Immature natural killer cell (primary cell): ENCODE measurements around the gene HDAC4. TPM values are rescaled to one million over a fixed set of nuclear protein-coding genes. Genes with fewer than 3 reads are reported as not detected.

Source experiments
- DNase-seq, 3 donors: peaks; one replicate each; pipeline ENCODE4 v3.0.0; 2022; ENCODE audit warnings: mixed read lengths in 1 of 3
- H3K27ac Mint-ChIP-seq, 6 donors: one replicate each; pipeline ENCODE4 v1.8.0; 2020; ENCODE audit warnings: mixed read lengths in 6 of 6, mild to moderate bottlenecking in 5 of 6, inconsistent platforms in 4 of 6, moderate library complexity in 3 of 6
- H3K27me3 Mint-ChIP-seq, 3 donors: one replicate each; pipeline ENCODE4 v1.8.0; 2020 to 2021; ENCODE audit warnings: low read depth in 3 of 3, mild to moderate bottlenecking in 3 of 3, mixed read lengths in 3 of 3, moderate library complexity in 3 of 3, inconsistent platforms in 1 of 3
- H3K36me3 Mint-ChIP-seq, 3 donors: one replicate each; pipeline ENCODE4 v1.8.0; 2020; ENCODE audit warnings: mixed read lengths in 3 of 3, inconsistent platforms in 2 of 3, mild to moderate bottlenecking in 2 of 3
- H3K4me1 Mint-ChIP-seq, 2 donors: one replicate each; pipeline ENCODE4 v1.8.0; 2020; ENCODE audit warnings: inconsistent platforms in 2 of 2, mild to moderate bottlenecking in 2 of 2, mixed read lengths in 2 of 2, moderate library complexity in 1 of 2
- H3K4me3 Mint-ChIP-seq, 5 donors: one replicate each; pipeline ENCODE4 v1.8.0; 2020; ENCODE audit warnings: mild to moderate bottlenecking in 5 of 5, mixed read lengths in 5 of 5, inconsistent platforms in 3 of 5, moderate library complexity in 3 of 5
- H3K9me3 Mint-ChIP-seq, 6 donors: one replicate each; pipeline ENCODE4 v1.8.0; 2020; ENCODE audit warnings: mild to moderate bottlenecking in 6 of 6, mixed read lengths in 6 of 6, inconsistent platforms in 4 of 6, moderate library complexity in 3 of 6
- polyA plus RNA-seq, 3 donors: library from polyadenylated mRNA; unstranded; fragments of 300-500 nt; fragmentation: Illumina TruSeq; gene quantifications; one replicate each; pipeline ENCODE4 v1.2.3, GENCODE V29; 2021

The HDAC4 gene
- polyA plus RNA-seq, 3 donors from 2014 or later = 1.9 to 8.1 (median 5.1) TPM

GRCh38 chr2:239398521-239398921 is 2.3 kb downstream of the HDAC4 start:
- no peak for DNase-seq
- Mint-ChIP-seq H3K27me3 (peaks cover 2 to 14% (median 5%) of the 10 kb centered on the region in 3 donors), H3K4me1 (peaks cover 37 to 49% of the 10 kb centered on the region in 2 donors), H3K27ac (peak overlapping the region in 1 of 6 donors; percentile 95), H3K36me3 (peaks cover 0 to 4% (median 0%) of the 10 kb centered on the region in 3 donors), H3K4me3 (peak overlapping the region in 3 of 5 donors; percentile 41 to 96 (median 93)), H3K9me3 (no peaks in the 10 kb centered on the region)

GRCh38 chr2:239397931-239398471 is 2.8 kb downstream of the HDAC4 start:
- no peaks in the 10 kb centered on the region for H3K9me3 Mint-ChIP-seq
- H3K27me3 Mint-ChIP-seq = peaks cover 2 to 14% (median 5%) of the 10 kb centered on the region in 3 donors
- DNase-seq = no peak
- peaks cover 0 to 4% (median 0%) of the 10 kb centered on the region in 3 donors for H3K36me3 Mint-ChIP-seq
- H3K4me3 Mint-ChIP-seq = peak overlapping the region in 4 of 5 donors; percentile 9 to 93 (median 26)
- H3K27ac Mint-ChIP-seq = peak overlapping the region in 4 of 6 donors; percentile 8 to 67 (median 46)
- H3K4me1 Mint-ChIP-seq = peaks cover 41 to 54% of the 10 kb centered on the region in 2 donors

GRCh38 chr2:239396881-239397681 is 3.7 kb downstream of the HDAC4 start:
- Mint-ChIP-seq H3K9me3 (no peaks in the 10 kb centered on the region), H3K4me1 (peaks cover 34 to 46% of the 10 kb centered on the region in 2 donors), H3K27ac (peak overlapping the region in 3 of 6 donors; percentile 6 to 71 (median 67)), H3K36me3 (peaks cover 0 to 4% (median 0%) of the 10 kb centered on the region in 3 donors), H3K27me3 (peaks cover 2 to 12% (median 5%) of the 10 kb centered on the region in 3 donors), H3K4me3 (no peak overlapping the region)
- DNase-seq = peak in 1 of 3 donors; percentile 22

GRCh38 chr2:239395524-239395923 is 5.3 kb downstream of the HDAC4 start:
- Mint-ChIP-seq H3K36me3 (peaks cover 0 to 4% (median 0%) of the 10 kb centered on the region in 3 donors), H3K4me1 (peaks cover 32 to 43% of the 10 kb centered on the region in 2 donors), H3K27ac (no peak overlapping the region), H3K4me3 (no peak overlapping the region), H3K27me3 (peaks cover 0 to 2% (median 2%) of the 10 kb centered on the region in 3 donors), H3K9me3 (no peaks in the 10 kb centered on the region)
- DNase-seq = no peak

GRCh38 chr2:239394978-239395377 is 5.8 kb downstream of the HDAC4 start:
- no peak overlapping the region for H3K4me3 Mint-ChIP-seq
- peaks cover 32 to 42% of the 10 kb centered on the region in 2 donors for H3K4me1 Mint-ChIP-seq
- H3K9me3 Mint-ChIP-seq = no peaks in the 10 kb centered on the region

GRCh38 chr2:239394346-239394945 is 6.4 kb downstream of the HDAC4 start:
- Mint-ChIP-seq H3K27ac (peak overlapping the region in 3 of 6 donors; percentile 1 to 46 (median 11)), H3K9me3 (no peaks in the 10 kb centered on the region), H3K36me3 (peaks cover 0 to 4% (median 0%) of the 10 kb centered on the region in 3 donors), H3K27me3 (peaks cover 0 to 2% (median under 1%) of the 10 kb centered on the region in 3 donors), H3K4me1 (peaks cover 28 to 37% of the 10 kb centered on the region in 2 donors), H3K4me3 (no peak overlapping the region)
- DNase-seq = no peak

More at GRCh38 chr2:239394978-239395377, 5.8 kb downstream of the HDAC4 start:
- DNase-seq = no peak
- Mint-ChIP-seq H3K27ac (peak overlapping the region in 2 of 6 donors; percentile 1 to 11), H3K36me3 (peaks cover 0 to 4% (median 0%) of the 10 kb centered on the region in 3 donors), H3K27me3 (peaks cover 0 to 2% (median 2%) of the 10 kb centered on the region in 3 donors)

GRCh38 chr2:239393941-239394340 is 6.9 kb downstream of the HDAC4 start:
- H3K4me1 Mint-ChIP-seq = peaks cover 23 to 31% of the 10 kb centered on the region in 2 donors
- H3K27ac Mint-ChIP-seq = peak overlapping the region in 2 of 6 donors; percentile 46 to 80
- H3K27me3 Mint-ChIP-seq = peaks cover 0 to 2% (median 0%) of the 10 kb centered on the region in 3 donors
- peaks cover 0 to 4% (median 0%) of the 10 kb centered on the region in 3 donors for H3K36me3 Mint-ChIP-seq
- H3K4me3 Mint-ChIP-seq = no peak overlapping the region
- no peaks in the 10 kb centered on the region for H3K9me3 Mint-ChIP-seq
- DNase-seq = no peak

- no peaks in the 10 kb centered on the region for H3K9me3 Mint-ChIP-seq
- H3K27me3 Mint-ChIP-seq = peaks cover 0 to 2% (median 0%) of the 10 kb centered on the region in 3 donors
- H3K4me1 Mint-ChIP-seq = peaks cover 22 to 27% of the 10 kb centered on the region in 2 donors
- peak overlapping the region in 2 of 6 donors; percentile 46 to 64 for H3K27ac Mint-ChIP-seq
- no peak overlapping the region for H3K4me3 Mint-ChIP-seq
- DNase-seq = no peak
- H3K36me3 Mint-ChIP-seq = peaks cover 0 to 4% (median 0%) of the 10 kb centered on the region in 3 donors
These were observed 7.4 kb downstream of the HDAC4 start for GRCh38 chr2:239393388-239393940.

- peaks cover 0 to 4% (median 0%) of the 10 kb centered on the region in 3 donors for H3K36me3 Mint-ChIP-seq
- no peak overlapping the region for H3K4me3 Mint-ChIP-seq
- no peaks in the 10 kb centered on the region for H3K27me3 Mint-ChIP-seq
- no peak for DNase-seq
- peak overlapping the region in 1 of 6 donors; percentile 46 for H3K27ac Mint-ChIP-seq
- peaks cover 17 to 20% of the 10 kb centered on the region in 2 donors for H3K4me1 Mint-ChIP-seq
- H3K9me3 Mint-ChIP-seq = no peaks in the 10 kb centered on the region
These were observed 8.0 kb downstream of the HDAC4 start for GRCh38 chr2:239392688-239393387.

- Mint-ChIP-seq H3K9me3 (no peaks in the 10 kb centered on the region), H3K4me1 (peaks cover 11 to 14% of the 10 kb centered on the region in 2 donors), H3K36me3 (peaks cover 0 to 4% (median 0%) of the 10 kb centered on the region in 3 donors), H3K27ac (no peak overlapping the region), H3K4me3 (no peak overlapping the region), H3K27me3 (no peaks in the 10 kb centered on the region)
- DNase-seq = no peak
These were observed 8.8 kb downstream of the HDAC4 start for GRCh38 chr2:239392072-239392357.

GRCh38 chr2:239391286-239392071 is 9.3 kb downstream of the HDAC4 start:
- Mint-ChIP-seq H3K27ac (no peak overlapping the region), H3K4me1 (peaks cover 16 to 19% of the 10 kb centered on the region in 2 donors), H3K4me3 (no peak overlapping the region), H3K36me3 (peaks cover 0 to 4% (median 0%) of the 10 kb centered on the region in 3 donors), H3K9me3 (no peaks in the 10 kb centered on the region), H3K27me3 (no peaks in the 10 kb centered on the region)
- no peak for DNase-seq

- no peak overlapping the region for H3K27ac Mint-ChIP-seq
- no peak for DNase-seq
- no peaks in the 10 kb centered on the region for H3K9me3 Mint-ChIP-seq
- no peak overlapping the region for H3K4me3 Mint-ChIP-seq
- H3K4me1 Mint-ChIP-seq = peaks cover 18 to 27% of the 10 kb centered on the region in 2 donors
- no peaks in the 10 kb centered on the region for H3K27me3 Mint-ChIP-seq
- H3K36me3 Mint-ChIP-seq = peaks cover 0 to 7% (median 0%) of the 10 kb centered on the region in 3 donors
These were observed 10.1 kb downstream of the HDAC4 start for GRCh38 chr2:239390546-239391285.
